ENCODE results near the gene PPP6R2.

GRCh38 chr22:50325444-50326224, 17.5 kb upstream of the PPP6R2 start:
- TF ChIP-seq CTCF (IDR thresholded peaks at IDR 0.05 in 2 of 3, conservative IDR thresholded peaks at IDR 0.05 in 1 of 3; ENCODE audit: borderline replicate concordance in 1 of 3, insufficient read depth in 1 of 3, low read depth in 2 of 3, low read length in 2 of 3): no peak
- no peak for TF ChIP-seq POLR2A (IDR thresholded peaks at IDR 0.05; ENCODE audit: borderline replicate concordance, extremely low read depth, insufficient read depth, insufficient read length)
- TF ChIP-seq EZH2 (IDR thresholded peaks at IDR 0.05): no peak
- TF ChIP-seq SP1 (IDR thresholded peaks at IDR 0.05; ENCODE audit: low read depth): no peak
- TF ChIP-seq, protein P1, sequence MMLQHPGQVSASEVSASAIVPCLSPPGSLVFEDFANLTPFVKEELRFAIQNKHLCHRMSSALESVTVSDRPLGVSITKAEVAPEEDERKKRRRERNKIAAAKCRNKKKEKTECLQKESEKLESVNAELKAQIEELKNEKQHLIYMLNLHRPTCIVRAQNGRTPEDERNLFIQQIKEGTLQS (IDR thresholded peaks at IDR 0.05): no peak
- TF ChIP-seq EZH2phosphoT487 (IDR thresholded peaks at IDR 0.05; ENCODE audit: borderline replicate concordance): no peak
- TF ChIP-seq POLR2AphosphoS5 (IDR thresholded peaks at IDR 0.05; ENCODE audit: low read depth, low read length): no peak
- no peak for TF ChIP-seq RAD21 (IDR thresholded peaks at IDR 0.05; ENCODE audit: low read depth)
- TF ChIP-seq REST (IDR thresholded peaks at IDR 0.05; ENCODE audit: low read depth): no peak
- no peak for TF ChIP-seq YY1 (IDR thresholded peaks at IDR 0.05; ENCODE audit: extremely low read depth, insufficient replicate concordance, low read depth, low read length)
- TF ChIP-seq, protein P2, sequence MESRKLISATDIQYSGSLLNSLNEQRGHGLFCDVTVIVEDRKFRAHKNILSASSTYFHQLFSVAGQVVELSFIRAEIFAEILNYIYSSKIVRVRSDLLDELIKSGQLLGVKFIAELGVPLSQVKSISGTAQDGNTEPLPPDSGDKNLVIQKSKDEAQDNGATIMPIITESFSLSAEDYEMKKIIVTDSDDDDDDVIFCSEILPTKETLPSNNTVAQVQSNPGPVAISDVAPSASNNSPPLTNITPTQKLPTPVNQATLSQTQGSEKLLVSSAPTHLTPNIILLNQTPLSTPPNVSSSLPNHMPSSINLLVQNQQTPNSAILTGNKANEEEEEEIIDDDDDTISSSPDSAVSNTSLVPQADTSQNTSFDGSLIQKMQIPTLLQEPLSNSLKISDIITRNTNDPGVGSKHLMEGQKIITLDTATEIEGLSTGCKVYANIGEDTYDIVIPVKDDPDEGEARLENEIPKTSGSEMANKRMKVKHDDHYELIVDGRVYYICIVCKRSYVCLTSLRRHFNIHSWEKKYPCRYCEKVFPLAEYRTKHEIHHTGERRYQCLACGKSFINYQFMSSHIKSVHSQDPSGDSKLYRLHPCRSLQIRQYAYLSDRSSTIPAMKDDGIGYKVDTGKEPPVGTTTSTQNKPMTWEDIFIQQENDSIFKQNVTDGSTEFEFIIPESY (IDR thresholded peaks at IDR 0.05; ENCODE audit: extremely low read depth, insufficient replicate concordance, low read length): no peak
